Inflammatory macrophage (primary cell): Measurements from ENCODE around the gene GTSE1.

Source experiments
- DNase-seq, 2 donors: peaks; one replicate each; pipeline ENCODE4 v3.0.0-alpha.2; 2020 to 2022

GTSE1 gene

DNA sequence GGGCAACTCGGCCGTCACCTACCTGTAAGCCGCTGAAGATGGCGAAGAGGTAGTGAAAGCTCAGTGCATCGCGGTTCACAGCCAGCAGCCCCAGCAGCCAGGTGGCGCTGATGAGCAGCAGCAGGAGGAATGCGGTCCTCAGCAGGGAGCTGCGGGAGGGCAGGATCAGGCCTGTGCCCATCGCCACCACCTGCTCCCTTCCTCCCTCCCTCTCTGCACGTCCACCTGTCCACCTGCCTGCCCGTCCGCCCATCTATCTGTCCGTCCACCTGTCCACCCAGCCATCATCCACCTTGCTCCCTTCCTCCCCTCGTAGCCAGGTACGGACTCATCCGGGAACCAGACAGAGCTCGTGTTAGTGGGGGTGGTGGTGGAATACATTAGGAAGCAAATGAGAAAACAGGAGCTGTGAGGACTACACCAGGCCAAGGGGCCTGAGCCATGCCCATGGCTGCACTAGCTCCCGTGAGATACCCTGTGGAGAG, 71.1 kb downstream of the GTSE1 start:
- peak; percentile 65 to 69 for DNase-seq

DNA sequence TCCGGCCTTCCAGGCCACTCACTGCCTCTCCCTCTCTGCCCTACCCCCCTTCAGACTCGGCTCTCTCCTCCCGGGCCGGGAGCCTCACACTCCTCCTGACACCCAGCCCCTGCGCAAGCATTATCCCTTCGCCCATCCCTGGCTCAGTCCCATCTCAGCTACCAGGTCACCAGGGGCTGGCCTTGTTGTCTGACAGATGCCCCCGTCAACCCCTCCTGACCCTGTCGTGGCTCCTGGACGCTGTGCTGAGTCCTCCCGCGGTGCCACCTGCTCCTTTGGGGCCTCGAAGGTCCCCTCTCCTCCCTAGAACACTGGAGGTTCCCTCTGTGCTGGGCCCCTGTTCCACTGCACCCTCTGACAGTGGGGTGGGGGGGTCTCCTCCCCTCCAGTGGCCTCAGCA, 71.8 kb downstream of the GTSE1 start:
- DNase-seq = no peak

DNA sequence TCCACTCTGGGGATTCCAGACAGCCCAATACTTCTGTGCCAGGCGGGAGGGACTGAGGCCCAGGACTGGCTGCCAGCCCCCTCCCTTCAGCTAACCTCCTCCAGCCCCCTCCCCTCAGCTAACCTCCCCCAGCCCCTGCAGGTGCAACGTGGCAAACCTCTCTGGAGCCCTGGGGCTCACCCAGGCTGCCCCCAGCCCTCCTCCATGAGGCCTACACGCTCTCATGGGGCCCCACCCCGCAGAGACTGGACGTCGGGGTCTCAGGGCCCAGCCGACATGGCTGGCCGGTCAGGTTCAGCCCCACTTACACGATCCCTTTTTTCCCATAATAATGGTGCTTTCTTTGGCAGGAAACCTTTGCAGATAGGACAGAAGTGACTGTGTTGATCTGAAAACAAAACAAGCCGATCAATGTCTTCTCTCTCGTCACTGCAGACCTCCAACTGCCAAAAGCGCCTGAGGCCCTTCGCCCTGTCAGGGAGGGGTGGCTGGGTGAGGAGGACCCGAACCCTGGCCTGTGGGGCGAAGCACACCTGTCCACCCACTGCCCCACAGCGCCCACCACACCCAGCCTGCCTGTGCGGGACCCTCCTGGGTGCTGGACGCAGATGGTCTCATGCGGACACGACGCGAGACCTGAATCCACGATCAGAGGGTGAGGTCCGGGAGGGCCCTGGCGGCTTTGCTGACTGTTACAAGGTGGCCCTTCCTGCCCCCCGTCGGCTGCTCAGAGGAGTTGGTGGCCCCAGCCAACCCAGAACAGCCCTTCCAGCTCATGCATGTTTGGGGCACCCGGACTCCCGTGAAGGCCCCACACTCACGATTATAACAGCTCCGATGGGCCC, 72.4 kb downstream of the GTSE1 start:
- DNase-seq = no peak

DNA sequence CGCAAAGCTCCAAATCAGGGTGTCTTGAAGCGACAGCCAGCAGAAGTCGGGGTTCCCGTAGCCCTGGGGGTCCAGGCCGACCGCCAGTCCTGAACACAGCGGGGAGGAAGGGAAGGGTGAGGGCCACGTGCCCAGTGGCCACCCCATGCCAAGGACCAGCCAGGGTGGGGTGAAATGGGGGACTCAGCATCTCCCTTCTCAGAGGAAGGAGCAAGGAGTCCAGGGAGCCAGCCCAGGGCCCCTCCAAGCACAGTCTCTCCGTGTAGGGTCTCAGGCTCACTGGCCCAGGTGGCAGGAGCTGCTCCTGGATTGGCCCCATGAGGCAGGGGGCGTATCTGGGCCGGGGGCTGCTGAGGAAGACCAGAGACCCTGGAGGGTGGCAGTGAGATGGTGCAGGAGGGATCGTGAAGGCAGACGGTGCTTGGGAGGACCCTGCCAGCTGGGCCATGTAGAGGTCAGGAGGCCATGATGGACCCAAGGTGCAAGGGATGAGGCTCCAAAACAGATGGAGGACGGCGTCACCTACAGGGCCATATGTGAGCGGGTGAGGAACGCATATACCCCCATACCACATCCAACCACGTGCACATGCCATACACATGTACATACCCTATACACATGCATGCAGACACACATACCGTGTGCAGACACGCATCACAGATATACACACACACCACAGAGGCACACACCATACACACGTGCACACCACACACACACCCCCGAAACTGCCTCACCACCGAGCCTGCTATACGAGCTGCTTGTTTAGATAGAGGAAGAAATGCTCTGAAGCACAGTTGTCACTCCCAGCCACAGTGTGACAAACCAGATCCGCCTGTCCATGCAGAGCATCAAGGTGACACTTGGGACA, 73.3 kb downstream of the GTSE1 start:
- DNase-seq = no peak

DNA sequence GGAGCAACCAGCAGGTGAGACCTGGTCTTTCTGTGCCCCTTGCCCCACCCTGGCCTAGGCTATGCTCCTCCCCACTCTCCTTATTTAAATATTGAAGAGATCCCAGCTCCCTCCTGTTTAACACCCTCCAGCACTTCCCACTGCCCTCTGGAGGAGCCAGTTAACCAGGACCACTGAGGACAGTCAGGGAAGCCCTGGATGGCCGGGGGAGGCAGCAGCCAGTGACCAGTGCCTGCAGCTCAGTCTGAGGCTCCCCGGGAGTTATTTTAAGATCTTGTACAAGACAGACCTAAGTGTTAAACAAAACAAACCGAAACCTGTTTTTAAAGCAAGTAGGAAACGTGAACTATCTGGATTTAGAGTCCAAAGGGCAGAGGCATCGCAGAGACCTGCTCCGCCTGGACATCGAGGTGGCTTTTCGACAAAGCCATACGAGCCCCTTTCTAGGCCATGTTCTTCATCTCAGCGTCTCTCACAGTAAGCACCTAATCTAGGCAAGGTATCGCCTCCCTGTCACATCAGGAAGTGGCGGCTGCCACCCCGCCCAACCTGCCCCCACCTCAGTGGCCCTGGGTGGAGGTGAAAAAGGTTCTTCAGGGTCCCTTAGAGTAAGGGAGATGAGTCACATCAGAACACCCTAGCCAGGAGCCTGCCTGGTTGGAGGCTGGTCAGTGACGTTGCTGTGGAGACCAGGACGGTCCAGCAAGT, 74.1 kb downstream of the GTSE1 start:
- DNase-seq = no peak

DNA sequence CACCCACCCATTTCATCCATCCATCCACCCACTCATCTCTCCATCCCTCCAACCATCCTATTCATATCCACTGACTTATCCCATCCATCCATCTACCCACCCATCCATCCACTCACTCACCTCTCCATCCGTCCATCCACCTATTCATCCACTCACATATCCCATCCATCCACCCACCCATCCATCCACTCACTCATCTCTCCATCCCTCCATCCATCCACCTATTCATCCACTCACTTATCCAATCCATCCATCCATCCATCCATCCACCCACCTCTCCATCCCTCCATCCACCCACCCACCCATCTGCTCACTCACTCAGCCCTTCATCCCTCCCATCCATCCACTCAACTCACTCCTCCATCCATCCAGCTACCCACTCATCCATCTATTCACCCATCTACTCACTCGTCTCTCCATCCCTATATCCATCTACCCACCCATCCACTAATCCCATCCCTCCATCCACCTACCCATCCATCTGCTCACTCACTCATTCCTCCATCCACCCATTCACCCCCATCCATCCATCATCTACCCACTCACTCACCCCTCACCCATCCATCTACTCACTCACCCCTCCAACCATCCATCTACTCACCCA, 75.1 kb downstream of the GTSE1 start:
- DNase-seq = no peak

DNA sequence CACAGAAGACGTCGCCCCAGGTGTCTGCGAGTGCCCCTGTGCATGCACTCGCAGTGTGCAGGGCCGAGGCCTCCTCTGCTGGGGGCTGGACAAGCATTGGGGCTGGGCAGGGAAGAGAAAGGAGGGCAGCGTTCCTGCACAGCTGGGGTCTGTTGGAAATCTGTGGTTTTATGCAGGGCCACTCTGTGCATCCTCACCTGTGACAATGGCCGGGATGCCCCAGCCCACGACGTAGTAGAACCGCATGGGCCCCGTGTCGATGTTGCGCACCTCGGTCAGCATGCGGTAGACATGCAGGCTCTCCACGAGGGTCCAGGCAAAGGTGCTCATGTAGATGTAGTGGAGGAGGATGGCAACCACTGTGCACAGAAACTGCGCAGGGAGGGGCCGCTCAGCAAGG, 76.0 kb downstream of the GTSE1 start:
- DNase-seq = no peak

DNA sequence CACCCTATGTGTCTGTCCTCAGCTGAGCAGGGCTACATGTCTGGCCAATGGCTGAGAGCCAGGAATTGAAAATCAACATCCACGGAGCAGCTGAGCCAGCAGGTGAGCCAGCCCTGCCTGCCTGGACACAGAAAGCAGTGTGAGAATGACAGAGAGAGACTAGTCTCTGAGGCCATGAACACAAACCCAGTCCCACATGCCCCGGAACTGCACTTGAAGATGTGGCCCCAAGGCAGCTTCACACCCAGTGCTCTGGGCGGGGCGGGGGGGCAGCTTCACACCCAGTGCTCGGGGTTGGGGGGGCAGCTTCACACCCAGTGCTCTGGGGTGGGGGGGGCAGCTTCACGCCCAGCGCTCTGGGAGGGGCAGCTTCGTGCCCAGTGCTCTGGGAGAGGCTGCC, 76.5 kb downstream of the GTSE1 start:
- no peak for DNase-seq

DNA sequence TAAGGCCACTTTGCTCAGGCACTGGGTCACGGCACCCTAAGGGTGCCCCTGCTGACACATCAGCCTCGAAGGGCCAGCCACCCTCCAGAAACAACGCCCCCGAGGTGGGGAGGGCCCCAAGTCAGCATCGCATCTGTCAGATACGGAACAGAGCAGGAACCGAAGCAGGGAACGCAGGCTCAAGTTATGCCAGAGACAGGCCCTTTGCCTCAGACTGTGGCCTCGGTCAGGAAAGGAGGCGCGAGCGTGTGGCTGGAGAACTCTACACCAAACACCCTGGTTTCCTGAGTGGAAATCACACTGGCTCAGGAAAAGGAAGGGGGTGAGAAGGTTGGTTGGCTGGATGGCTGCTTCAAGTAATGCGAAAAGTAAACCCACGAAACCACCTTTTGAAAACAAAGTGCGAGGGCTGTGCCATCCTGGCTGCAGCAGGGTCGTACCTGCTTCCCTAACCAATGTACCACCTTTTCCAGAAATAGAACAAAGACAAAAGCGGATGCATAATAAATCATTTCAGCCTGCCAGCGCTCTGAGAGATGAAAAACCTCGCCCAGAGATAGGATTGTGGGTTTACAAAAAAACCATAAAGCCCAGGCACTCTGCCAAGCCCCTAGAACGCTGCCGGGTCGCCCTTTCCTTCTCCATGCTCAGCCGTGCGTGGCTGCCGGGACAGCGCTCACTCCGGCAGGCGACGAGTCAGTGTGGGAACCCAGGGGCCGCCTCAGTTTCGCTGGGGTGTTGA, 77.4 kb downstream of the GTSE1 start:
- DNase-seq = no peak

DNA sequence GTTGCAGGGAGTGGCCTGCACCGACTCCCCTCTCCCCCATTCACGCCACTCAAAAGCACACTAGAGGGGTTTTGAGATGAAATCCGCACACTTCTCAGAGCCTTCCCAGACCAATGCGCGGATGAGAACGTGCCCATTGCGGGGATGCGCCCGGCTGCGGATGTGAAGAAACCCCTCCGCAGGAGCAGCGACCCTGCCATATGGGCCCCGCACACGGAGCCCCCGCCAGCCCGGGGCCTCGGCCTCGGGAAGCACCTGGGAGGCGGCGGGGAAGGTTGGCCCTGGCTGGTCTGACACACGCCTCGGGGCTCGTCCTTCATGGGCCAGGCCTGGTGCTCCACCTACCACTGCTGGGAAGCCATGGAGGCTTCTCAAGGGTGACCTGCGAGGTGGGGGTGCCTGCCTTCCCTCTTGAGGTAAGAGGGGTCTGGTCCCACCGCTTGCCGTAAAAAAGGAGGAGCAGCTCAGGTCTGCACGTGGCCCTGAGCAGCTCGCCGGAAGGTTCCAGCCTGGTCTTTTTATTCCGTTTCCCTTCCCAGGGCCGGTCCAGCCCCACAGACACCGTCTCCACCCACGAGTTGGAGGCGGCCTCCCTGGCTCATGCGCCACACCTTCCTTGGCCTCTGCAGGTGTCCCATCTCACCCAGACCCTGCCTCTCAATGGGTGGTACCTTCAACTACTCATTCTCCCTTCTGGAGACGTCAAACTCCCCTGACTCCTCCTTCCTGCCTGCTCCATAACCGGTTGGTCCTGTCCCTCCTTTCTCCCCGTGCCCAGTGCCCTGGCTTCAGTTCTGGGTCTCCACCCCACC, 78.2 kb downstream of the GTSE1 start:
- no peak for DNase-seq

DNA sequence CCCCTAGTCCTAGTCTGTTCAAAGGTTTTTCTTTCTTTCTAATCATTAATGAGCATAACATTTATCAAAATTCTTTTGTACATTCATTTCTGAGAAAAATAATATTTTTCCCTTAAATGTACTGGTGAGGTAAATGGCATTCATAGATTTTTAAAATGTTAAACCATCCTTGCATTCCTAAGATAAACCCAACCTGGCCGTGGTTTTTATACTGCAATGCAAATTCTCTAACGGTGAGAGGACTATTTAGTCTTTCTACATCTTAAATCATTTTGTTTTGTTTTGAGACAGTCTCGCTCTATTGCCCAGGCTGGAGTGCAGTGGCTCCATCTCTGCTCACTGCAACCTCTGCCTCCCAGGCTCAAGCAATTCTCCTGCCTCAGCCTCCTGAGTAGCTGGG, 79.4 kb downstream of the GTSE1 start:
- DNase-seq = no peak

DNA sequence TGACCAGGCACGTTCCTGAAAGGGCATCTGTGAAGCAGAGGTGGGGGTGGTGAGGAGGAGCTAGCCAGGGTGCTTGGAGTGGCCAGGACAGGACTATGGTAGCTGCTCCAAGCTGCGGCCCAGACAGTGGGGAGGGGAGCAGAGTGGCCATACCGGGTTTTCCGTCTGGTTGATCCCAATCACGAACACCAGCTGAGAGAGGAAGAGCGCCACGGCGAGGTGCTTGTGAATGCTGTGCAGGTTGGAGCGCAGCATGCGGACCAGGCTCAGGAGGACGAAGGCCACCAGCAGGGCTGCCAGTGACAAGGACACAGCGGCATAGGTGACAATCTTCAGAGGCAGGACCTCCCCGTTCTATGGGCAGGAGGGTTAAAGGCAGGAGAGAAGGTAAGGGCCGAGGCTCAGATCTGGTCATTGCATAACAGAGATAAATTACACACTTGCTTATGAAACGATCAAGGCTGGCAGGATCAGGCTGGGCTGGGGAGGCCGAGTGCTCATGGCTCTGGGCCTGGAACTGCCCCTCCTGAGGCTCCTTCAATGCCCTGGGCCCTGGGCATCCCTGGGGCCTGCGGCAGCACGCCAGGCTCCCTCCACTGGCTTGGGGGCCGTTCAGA, 80.3 kb downstream of the GTSE1 start:
- DNase-seq = no peak

DNA sequence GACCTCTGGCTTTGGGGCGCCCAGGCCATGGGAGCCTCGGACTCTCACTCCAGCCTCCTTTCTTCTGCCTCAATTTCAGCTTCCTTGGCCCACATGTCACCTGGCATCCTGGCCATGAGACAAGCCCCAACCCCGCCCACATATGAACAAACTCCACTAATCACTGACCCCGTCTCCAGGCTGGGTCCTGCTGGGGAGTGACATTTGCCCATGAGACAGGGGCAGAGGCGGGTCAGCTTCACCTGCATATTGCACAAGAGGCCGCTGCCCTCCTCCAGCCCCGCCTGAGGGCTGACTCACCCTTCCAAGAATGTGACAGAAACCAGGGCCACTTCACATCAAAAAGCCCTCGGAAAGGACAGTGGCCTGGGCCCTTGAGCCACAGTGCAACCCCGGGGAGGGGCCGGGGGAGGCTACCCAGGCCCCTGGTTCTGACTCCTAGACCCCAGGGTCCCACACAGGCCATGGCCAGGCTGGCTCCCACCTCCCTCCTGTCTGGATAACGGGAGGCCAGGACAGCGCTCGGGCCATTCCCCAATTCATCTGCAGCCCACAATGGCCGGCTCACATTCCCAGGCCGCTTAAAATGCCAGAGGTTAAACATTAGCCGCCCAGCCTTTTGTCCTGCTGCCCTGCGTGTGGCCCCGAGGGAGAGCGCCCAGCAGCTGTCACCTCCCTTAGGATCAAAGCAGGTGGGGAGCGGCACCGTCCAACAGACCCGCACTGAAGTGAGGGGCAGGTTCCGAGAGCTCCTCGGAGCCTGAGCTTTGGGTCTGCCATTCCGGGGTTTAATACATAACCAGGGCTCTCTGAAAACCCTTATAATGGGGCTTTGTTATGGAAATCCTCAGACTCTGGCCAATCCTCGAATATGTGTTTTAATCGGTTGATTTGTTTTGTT, 81.1 kb downstream of the GTSE1 start:
- peak in 1 of 2 donors; percentile 13 for DNase-seq

DNA sequence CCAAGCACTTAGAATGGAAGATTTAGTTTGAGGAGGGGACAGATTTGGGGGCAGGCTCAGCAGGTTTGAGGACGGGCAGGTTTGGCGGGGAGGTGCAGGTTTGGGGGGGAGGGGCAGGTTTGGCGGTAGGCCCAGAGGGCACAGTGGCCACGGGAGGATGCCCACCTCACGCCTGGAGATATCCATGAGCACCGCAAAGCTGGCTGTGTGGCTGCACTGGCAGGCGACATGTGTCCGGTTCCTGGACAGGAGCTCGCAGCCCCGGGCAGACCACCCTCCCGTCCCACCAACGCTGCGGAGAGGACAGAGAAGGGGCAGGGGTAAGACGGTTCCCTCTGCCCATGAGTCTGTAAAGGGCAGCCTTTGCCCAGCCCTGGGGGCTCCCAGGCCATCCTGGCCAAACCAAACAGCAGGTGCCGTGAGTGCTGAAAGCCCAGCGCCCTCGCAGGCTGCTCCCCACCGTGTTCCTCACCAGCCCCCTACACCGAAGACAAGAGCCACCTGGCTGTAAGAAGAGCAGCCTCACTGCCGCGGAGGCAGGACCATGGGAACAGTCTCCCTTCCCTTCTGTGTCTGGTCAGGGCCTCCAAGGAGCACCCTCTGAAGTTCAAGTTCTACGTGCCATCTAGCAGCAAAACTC, 81.9 kb downstream of the GTSE1 start:
- no peak for DNase-seq

DNA sequence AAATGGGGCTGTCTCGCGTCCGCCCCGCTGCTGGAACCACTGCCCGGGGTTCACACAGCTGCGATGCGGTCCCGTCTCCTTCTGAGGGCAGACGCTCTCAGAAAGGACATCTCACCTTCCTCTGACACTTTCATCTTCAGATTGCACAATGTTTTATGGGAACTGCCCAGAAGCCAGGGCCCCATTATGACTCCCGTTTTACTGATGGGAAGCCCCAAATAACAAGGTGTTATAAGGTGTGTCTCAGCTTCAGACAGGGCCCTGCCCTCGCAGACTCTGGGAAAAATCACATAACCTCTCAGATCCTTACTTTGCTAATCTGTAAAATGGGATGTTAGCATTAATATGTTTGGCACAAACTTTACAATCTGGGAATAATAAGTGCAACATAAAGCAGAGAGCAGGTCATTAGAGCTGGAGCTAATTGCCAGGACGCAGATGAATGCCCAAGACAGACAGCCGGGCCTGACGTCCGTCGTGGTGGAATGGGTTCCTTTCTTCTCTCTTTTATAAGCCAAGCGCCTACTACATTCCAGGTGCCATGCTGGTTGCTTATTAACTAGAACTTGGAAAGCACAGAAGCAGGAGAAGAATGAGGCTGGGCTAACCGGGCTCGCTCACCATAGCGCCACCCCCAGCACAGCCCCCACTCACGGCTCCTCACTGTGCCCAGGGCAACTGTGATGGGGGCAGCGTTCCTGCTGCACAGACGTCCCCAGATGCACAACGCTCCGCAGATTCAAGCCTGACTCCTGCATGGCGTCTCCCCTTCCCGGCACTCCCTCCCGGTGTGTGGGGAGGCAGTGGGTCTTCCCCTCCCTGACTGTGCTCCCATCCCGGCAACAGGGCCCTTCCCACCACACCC, 82.6 kb downstream of the GTSE1 start:
- no peak for DNase-seq

DNA sequence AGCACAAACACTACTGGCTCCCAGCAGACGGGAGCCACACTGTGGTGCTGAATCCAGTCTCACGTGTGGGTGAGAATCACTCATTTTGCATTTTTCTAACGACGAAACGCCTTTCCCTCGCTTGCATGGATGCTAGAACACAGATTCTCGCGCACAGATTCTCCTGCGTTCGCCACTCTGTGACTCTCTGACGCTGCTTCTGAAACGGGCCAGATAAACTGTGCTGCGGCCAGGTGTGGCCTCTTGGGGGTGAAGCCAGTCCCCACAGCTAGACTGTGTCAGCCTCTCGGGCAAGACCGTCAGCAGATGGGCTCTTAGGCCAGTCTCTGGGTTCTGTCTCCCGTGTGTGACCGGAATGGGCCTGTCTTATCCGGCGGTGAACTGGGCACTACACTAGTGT, 83.4 kb downstream of the GTSE1 start:
- DNase-seq = no peak
